Occipital lobe (tissue), 2 donors: ENCODE data around the gene NFATC1. TPM values are rescaled to one million over a fixed set of nuclear protein-coding genes. Genes with fewer than 3 reads are reported as not detected.

Experiments
- DNase-seq: peaks from one replicate; lab custom pipeline; 2025; lab: John Stamatoyannopoulos, UW
- total RNA-seq: library from RNA; depleted of rRNA; stranded (reverse); fragments of >200 nt; gene quantifications from one replicate; pipeline ENCODE4 v1.2.3, GENCODE V29; 2014

NFATC1 gene
- 0.16 TPM for total RNA-seq

GRCh38 chr18:79395761-79396404 lies at the start of gene NFATC1:
TSS of gene NFATC1 (plus strand) at chr18:79395930. CDS start at chr18:79396225, 295 bp downstream.
- no peak for DNase-seq

GRCh38 chr18:79345981-79346380 lies 49.7 kb upstream of the NFATC1 start:
- no peak for DNase-seq

GRCh38 chr18:79348066-79348465 lies 47.7 kb upstream of the NFATC1 start:
- DNase-seq: no peak

GRCh38 chr18:79352432-79352831 lies 43.3 kb upstream of the NFATC1 start:
- no peak for DNase-seq

GRCh38 chr18:79353267-79353666 lies 42.5 kb upstream of the NFATC1 start:
- no peak for DNase-seq

- no peak for DNase-seq
Measured at GRCh38 chr18:79354350-79354749, 41.4 kb upstream of the NFATC1 start.

GRCh38 chr18:79355433-79356335 lies 40.0 kb upstream of the NFATC1 start:
- no peak for DNase-seq

- DNase-seq: no peak
Measured at GRCh38 chr18:79356435-79356834, 39.3 kb upstream of the NFATC1 start.

GRCh38 chr18:79360933-79361332 lies 34.8 kb upstream of the NFATC1 start:
- DNase-seq: no peak

- DNase-seq: no peak
Measured at GRCh38 chr18:79361766-79362522, 33.8 kb upstream of the NFATC1 start.

GRCh38 chr18:79365701-79366100 lies 30.0 kb upstream of the NFATC1 start:
- DNase-seq: no peak

GRCh38 chr18:79366177-79367094 lies 29.3 kb upstream of the NFATC1 start:
- no peak for DNase-seq

GRCh38 chr18:79367480-79367879 lies 28.2 kb upstream of the NFATC1 start:
- no peak for DNase-seq

GRCh38 chr18:79367989-79368388 lies 27.7 kb upstream of the NFATC1 start:
- no peak for DNase-seq

- no peak for DNase-seq
Measured at GRCh38 chr18:79368681-79369080, 27.0 kb upstream of the NFATC1 start.

- no peak for DNase-seq
Measured at GRCh38 chr18:79371561-79372121, 24.1 kb upstream of the NFATC1 start.

GRCh38 chr18:79372461-79372860 lies 23.3 kb upstream of the NFATC1 start:
- no peak for DNase-seq

GRCh38 chr18:79372991-79373390 lies 22.7 kb upstream of the NFATC1 start:
- no peak for DNase-seq

GRCh38 chr18:79373736-79374135 lies 22.0 kb upstream of the NFATC1 start:
- no peak for DNase-seq

GRCh38 chr18:79374408-79375171 lies 21.1 kb upstream of the NFATC1 start:
- DNase-seq: no peak
